ENCODE data around the gene TNS3. TPM values are rescaled to one million over a fixed set of nuclear protein-coding genes. Genes with fewer than 3 reads are reported as not detected.

Gene TNS3
- total RNA-seq, 3 donors from 2014 or later: 69.1 to 98.9 (median 69.9) TPM

DNA sequence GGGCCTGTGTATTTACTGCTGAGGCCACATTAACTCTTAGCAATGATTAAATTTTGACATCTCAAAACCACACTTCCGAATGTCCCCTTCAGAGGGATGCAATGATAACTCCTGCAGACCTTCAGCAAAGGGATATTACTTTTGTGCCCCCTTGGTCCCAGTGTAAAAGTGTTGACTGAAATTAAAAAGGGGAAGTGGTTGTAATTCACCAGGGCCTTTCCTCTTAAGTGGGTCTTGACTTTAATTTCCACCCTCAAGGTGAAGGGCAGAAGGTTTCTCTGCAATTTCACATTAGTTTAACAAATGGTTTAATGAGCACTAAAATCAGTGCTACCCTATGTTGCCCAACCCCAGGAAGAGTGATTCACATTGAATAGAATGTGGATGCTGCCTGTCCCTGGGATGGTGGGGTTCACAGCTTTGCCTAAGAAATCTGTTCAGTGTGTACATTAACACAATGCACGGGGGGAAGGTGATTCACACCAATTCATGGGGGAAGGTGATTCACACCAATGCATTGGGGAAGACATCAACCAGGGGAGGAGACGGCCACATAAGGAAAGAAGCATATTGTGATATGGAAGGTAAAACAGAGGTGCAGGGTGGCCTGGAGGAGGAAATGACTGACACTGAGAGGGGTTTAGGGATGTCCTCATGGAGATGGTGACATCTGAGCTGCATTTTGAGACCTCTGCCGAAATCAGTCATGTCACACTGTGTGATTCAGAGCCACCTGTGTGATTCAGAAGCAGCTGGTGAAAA lies 19.4 kb upstream of the TNS3 start:
- intact Hi-C loops (cut with DNase I, micrococcal nuclease): no loop called here
- peak; percentile 19 for ATAC-seq
- Histone ChIP-seq H3K4me1 (ENCODE audit: low read depth) (peaks cover 8% of the 10 kb centered on the region), H3K36me3 (ENCODE audit: low read depth) (no peaks in the 10 kb centered on the region), H3K4me3 (no peak overlapping the region), H3K9me3 (peaks cover 17% of the 10 kb centered on the region)
- no peak for DNase-seq
- TF ChIP-seq, protein P1, sequence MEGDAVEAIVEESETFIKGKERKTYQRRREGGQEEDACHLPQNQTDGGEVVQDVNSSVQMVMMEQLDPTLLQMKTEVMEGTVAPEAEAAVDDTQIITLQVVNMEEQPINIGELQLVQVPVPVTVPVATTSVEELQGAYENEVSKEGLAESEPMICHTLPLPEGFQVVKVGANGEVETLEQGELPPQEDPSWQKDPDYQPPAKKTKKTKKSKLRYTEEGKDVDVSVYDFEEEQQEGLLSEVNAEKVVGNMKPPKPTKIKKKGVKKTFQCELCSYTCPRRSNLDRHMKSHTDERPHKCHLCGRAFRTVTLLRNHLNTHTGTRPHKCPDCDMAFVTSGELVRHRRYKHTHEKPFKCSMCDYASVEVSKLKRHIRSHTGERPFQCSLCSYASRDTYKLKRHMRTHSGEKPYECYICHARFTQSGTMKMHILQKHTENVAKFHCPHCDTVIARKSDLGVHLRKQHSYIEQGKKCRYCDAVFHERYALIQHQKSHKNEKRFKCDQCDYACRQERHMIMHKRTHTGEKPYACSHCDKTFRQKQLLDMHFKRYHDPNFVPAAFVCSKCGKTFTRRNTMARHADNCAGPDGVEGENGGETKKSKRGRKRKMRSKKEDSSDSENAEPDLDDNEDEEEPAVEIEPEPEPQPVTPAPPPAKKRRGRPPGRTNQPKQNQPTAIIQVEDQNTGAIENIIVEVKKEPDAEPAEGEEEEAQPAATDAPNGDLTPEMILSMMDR (IDR thresholded peaks at IDR 0.05): no peak

DNA sequence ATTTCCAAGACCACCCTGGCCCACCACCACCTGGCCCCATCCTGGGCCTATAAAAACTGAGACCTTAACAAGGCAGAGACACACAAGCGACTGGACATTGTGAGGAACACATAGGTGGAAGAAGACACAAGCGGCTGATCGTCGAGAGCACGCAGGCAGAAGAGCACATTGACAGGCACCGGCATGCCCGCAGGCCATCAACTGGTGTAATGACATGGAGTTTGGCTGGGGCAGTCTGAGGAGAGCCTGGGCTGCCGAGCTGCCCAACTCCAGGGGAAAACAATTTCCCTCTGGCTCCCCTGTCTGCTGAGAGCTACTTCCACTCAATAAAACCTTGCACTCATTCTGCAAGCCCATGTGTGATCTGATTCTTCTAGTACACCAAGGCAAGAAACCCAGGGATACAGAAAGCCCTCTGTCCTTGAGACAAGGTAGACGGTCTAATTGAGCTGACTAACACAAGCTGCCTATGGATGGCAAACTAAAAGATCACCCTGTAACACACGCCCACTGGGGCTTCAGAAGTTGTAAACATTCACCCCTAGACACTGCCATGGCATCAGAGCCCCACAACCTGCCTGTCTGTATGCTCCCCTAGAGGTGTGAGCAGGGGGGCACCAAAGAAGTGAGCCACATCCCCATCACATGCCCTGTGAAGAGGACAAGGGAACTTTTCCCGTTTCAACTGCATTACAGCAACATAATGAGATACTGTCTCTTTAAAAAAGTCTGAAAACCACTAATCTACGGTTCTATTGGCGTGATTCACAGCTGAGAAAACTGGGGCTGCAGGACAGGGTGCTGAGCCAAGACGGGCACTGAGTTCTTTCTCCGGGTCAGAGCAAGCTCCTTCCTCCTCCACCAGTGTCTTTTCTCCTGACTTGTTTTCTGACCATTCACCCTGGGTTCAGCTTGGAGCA lies 18.5 kb upstream of the TNS3 start:
- Histone ChIP-seq H3K9me3 (peaks cover 17% of the 10 kb centered on the region), H3K36me3 (ENCODE audit: low read depth) (no peaks in the 10 kb centered on the region), H3K4me3 (no peak overlapping the region), H3K4me1 (ENCODE audit: low read depth) (peaks cover 7% of the 10 kb centered on the region)
- ATAC-seq (peak; percentile 63), DNase-seq (no peak)
- intact Hi-C loops (cut with DNase I, micrococcal nuclease): no loop called here
- TF ChIP-seq, protein P1 (IDR thresholded peaks at IDR 0.05): no peak

DNA sequence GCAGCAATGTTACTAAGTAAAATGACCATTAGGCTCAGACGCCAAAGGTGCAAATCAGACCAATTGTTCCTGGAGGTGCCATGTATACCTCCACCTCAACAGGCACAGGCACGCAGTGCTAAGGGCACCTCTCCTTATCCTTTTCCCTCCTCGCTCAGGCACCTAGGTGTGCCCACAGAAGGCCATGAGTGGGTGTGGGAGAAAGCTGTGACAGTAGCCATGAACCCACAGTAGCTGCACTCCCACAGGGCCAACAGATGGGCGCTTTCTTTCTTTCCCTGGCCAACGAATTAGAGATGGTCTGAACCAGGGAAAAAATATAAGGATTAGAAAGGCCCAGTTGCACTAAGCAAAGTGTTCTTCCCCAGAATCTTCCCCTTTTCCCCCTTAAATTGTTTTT lies 15.5 kb upstream of the TNS3 start:
- no peaks in the 10 kb centered on the region for H3K4me1 ChIP-seq (ENCODE audit: low read depth)
- no peaks in the 10 kb centered on the region for H3K36me3 ChIP-seq (ENCODE audit: low read depth)
- ATAC-seq (no peak), DNase-seq (no peak)
- TF ChIP-seq, protein P1 (IDR thresholded peaks at IDR 0.05): no peak
- intact Hi-C loops (cut with DNase I, micrococcal nuclease): no loop called here
- peaks cover 17% of the 10 kb centered on the region for H3K9me3 ChIP-seq
- no peak overlapping the region for H3K4me3 ChIP-seq

- Histone ChIP-seq H3K4me3 (no peak overlapping the region), H3K9me3 (peaks cover 17% of the 10 kb centered on the region), H3K4me1 (ENCODE audit: low read depth) (no peaks in the 10 kb centered on the region), H3K36me3 (ENCODE audit: low read depth) (no peaks in the 10 kb centered on the region)
- TF ChIP-seq, protein P1 (IDR thresholded peaks at IDR 0.05): no peak
- DNase-seq: no peak
- intact Hi-C loops (cut with DNase I, micrococcal nuclease): no loop called here
- no peak for ATAC-seq
These were observed 14.7 kb upstream of the TNS3 start for GRCh38 chr7:47596502-47597202.

DNA sequence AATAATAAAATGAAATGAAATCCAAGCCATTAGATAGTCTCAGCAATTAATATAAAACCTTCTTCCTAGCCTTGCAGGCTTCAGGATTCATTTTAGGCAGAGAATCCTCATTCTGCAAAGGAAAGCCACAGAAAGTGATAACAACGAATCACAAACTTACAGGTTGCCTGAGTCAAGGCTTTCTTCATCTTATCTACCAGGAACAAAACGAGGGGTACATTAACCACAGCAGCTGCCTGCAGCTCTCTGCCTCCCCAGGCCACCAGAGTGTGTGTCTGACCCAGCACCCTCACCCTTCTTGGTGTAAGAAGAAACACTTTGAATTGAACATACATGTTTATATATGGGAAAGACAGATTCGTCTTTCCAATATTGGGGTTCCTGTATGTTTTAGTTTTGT lies 12.5 kb upstream of the TNS3 start:
- Histone ChIP-seq H3K4me1 (ENCODE audit: low read depth) (no peaks in the 10 kb centered on the region), H3K9me3 (peaks cover 17% of the 10 kb centered on the region), H3K4me3 (no peak overlapping the region), H3K36me3 (ENCODE audit: low read depth) (no peaks in the 10 kb centered on the region)
- TF ChIP-seq, protein P1 (IDR thresholded peaks at IDR 0.05): no peak
- intact Hi-C loops (cut with DNase I, micrococcal nuclease): no loop called here
- no peak for ATAC-seq
- DNase-seq: no peak

Data from mucosa of descending colon (tissue), 3 donors.